ENCODE results near the gene INPP5A. TPM values are rescaled to one million over a fixed set of nuclear protein-coding genes. Genes with fewer than 3 reads are reported as not detected.

The INPP5A gene
- total RNA-seq, 1 donor from 2014 or later, result 105 TPM

GRCh38 chr10:132548106-132548823 is 10.7 kb downstream of the INPP5A start:
- Histone ChIP-seq H3K4me1 (peaks cover 83% of the 10 kb centered on the region), H3K36me3 (no peaks in the 10 kb centered on the region), H3K4me3 (no peak overlapping the region), H3K27ac (replicated peaks) (no peak overlapping the region), H3K9me3 (replicated peaks) (no peaks in the 10 kb centered on the region), H3K27me3 (ENCODE audit: low read depth) (no peaks in the 10 kb centered on the region)
- TF ChIP-seq, protein P1, sequence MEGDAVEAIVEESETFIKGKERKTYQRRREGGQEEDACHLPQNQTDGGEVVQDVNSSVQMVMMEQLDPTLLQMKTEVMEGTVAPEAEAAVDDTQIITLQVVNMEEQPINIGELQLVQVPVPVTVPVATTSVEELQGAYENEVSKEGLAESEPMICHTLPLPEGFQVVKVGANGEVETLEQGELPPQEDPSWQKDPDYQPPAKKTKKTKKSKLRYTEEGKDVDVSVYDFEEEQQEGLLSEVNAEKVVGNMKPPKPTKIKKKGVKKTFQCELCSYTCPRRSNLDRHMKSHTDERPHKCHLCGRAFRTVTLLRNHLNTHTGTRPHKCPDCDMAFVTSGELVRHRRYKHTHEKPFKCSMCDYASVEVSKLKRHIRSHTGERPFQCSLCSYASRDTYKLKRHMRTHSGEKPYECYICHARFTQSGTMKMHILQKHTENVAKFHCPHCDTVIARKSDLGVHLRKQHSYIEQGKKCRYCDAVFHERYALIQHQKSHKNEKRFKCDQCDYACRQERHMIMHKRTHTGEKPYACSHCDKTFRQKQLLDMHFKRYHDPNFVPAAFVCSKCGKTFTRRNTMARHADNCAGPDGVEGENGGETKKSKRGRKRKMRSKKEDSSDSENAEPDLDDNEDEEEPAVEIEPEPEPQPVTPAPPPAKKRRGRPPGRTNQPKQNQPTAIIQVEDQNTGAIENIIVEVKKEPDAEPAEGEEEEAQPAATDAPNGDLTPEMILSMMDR (IDR thresholded peaks at IDR 0.05; ENCODE audit: borderline replicate concordance), result no peak
- DNase-seq, result no peak
- intact Hi-C loops (cut with micrococcal nuclease), result no loop called here

DNA sequence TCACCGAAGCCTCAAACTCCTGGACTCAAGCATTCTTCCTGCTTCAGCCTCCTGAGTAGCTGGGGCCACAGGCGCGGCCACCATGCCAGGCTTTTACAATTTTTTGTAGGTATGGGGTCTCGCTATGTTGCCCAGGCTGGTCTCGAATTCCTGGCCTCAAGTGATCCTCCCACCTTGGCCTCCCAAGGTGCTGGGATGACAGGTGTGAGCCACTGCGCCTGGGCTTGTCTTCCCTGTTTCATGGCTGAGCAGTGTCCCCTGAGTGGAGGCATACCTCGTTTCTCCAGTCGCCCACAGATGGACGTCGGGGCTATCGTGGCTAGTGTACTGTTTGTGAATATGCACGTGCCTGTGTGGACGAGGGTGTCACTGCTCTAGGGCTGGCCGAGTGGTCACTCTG is 11.3 kb downstream of the INPP5A start:
- Histone ChIP-seq H3K27me3 (ENCODE audit: low read depth) (no peaks in the 10 kb centered on the region), H3K4me3 (no peak overlapping the region), H3K27ac (replicated peaks) (no peak overlapping the region), H3K4me1 (peaks cover 79% of the 10 kb centered on the region), H3K36me3 (no peaks in the 10 kb centered on the region), H3K9me3 (replicated peaks) (no peaks in the 10 kb centered on the region)
- intact Hi-C loops (cut with micrococcal nuclease), result no loop called here
- DNase-seq, result no peak
- TF ChIP-seq, protein P1 (IDR thresholded peaks at IDR 0.05; ENCODE audit: borderline replicate concordance), result no peak

- Histone ChIP-seq H3K27me3 (ENCODE audit: low read depth) (no peaks in the 10 kb centered on the region), H3K27ac (replicated peaks) (no peak overlapping the region), H3K4me1 (peaks cover 74% of the 10 kb centered on the region), H3K4me3 (no peak overlapping the region), H3K36me3 (no peaks in the 10 kb centered on the region), H3K9me3 (replicated peaks) (no peaks in the 10 kb centered on the region)
- DNase-seq, result no peak
- intact Hi-C loops (cut with micrococcal nuclease), result no loop called here
- TF ChIP-seq, protein P1 (IDR thresholded peaks at IDR 0.05; ENCODE audit: borderline replicate concordance), result no peak
Measured at GRCh38 chr10:132549371-132549770, 11.8 kb downstream of the INPP5A start.

DNA sequence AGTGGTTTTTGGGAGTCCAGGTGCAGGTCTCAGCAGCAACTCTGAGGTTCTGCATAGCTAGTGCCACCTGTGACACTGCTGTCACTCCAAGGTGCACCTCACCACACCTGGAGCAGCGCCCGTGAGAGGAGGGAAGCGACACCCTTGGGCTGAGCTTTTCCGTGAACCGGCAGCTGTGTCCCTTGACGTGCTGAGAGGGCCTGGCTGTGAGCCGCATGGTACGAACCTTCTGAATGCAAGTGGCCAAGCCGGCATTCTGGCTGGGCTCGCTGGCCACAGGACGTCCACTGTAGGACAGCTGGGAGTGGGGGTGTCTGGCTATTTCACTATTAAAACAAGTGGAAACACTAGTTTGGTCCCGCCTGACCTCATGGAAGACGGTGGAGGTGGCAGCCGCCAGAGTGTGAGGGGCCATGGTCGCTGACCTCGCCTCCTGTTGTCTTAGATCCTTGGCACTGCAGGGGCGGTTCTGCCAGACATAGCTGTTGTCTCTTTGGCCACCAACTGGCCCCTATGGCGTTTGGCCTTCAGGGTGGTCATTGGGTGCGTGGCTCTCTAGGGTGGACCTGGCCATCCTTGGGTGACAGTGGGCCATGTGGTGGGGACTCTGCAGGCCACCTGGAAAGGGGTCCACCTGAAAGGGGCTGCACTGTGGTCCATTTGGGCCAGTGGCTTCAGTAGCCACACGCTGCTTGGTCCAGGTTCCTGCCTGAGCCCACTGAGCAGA is 12.9 kb downstream of the INPP5A start:
- no peaks in the 10 kb centered on the region for H3K9me3 ChIP-seq (replicated peaks)
- no peak overlapping the region for H3K27ac ChIP-seq (replicated peaks)
- intact Hi-C loops (cut with micrococcal nuclease), result no loop called here
- TF ChIP-seq, protein P1 (IDR thresholded peaks at IDR 0.05; ENCODE audit: borderline replicate concordance), result no peak
- peaks cover 71% of the 10 kb centered on the region for H3K4me1 ChIP-seq
- H3K27me3 ChIP-seq (ENCODE audit: low read depth), result no peaks in the 10 kb centered on the region
- no peak overlapping the region for H3K4me3 ChIP-seq
- no peaks in the 10 kb centered on the region for H3K36me3 ChIP-seq
- DNase-seq, result no peak

GRCh38 chr10:132551093-132551807 is 13.7 kb downstream of the INPP5A start:
- Histone ChIP-seq H3K4me3 (no peak overlapping the region), H3K9me3 (replicated peaks) (no peaks in the 10 kb centered on the region), H3K4me1 (peaks cover 71% of the 10 kb centered on the region), H3K36me3 (no peaks in the 10 kb centered on the region), H3K27me3 (ENCODE audit: low read depth) (no peaks in the 10 kb centered on the region), H3K27ac (replicated peaks) (no peak overlapping the region)
- intact Hi-C loops (cut with micrococcal nuclease), result no loop called here
- DNase-seq, result no peak
- TF ChIP-seq, protein P1 (IDR thresholded peaks at IDR 0.05; ENCODE audit: borderline replicate concordance), result no peak

Measured in left ventricle myocardium inferior (tissue), 1 donor.